Progenitor cell of endocrine pancreas (in vitro differentiated cells): ENCODE data around the gene LIPC. TPM values are rescaled to one million over a fixed set of nuclear protein-coding genes. Genes with fewer than 3 reads are reported as not detected.

Source experiments
- DNase-seq: peaks from one replicate; pipeline ENCODE4 v3.0.0; 2021; ENCODE audit warnings: low spot score; ENCODE audit not compliant: unreplicated experiment
- H3K27ac Mint-ChIP-seq: 2 replicates; pipeline ENCODE4 v1.8.0; 2021; ENCODE audit warnings: mild to moderate bottlenecking, moderate library complexity, mixed read lengths
- H3K27me3 Mint-ChIP-seq: 2 replicates; pipeline ENCODE4 v1.8.0; 2021; ENCODE audit warnings: mixed read lengths
- H3K36me3 Mint-ChIP-seq: 2 replicates; pipeline ENCODE4 v1.8.0; 2022; ENCODE audit warnings: mixed read lengths; ENCODE audit not compliant: insufficient read depth
- H3K4me1 Mint-ChIP-seq: 2 replicates; pipeline ENCODE4 v1.8.0; 2021; ENCODE audit warnings: low read depth, mixed read lengths
- H3K4me3 Mint-ChIP-seq: 2 replicates; pipeline ENCODE4 v1.8.0; 2021; ENCODE audit warnings: low read depth, mild to moderate bottlenecking, moderate library complexity, mixed read lengths
- H3K9me3 Mint-ChIP-seq: 2 replicates; pipeline ENCODE4 v1.8.0; 2021; ENCODE audit warnings: low read depth, mixed read lengths
- CTCF ChIP-seq: fragments of 200-600 bp; sonication (generic); IDR thresholded peaks from one replicate; pipeline ENCODE4 v1.5.0; 2021; ENCODE audit warnings: antibody characterized with exemption, mild to moderate bottlenecking; ENCODE audit not compliant: unreplicated experiment
- total RNA-seq: library from RNA; stranded (reverse); gene quantifications from 2 replicates; pipeline ENCODE4 v1.2.1, GENCODE V29; 2021

Gene LIPC
- total RNA-seq, 1 donor from 2014 or later: 5.9 TPM

GRCh38 chr15:58556541-58556940, 124.8 kb downstream of the LIPC start:
- H3K27me3 Mint-ChIP-seq: peaks cover 22% of the 10 kb centered on the region
- TF ChIP-seq CTCF: no peak
- no peak overlapping the region for H3K27ac Mint-ChIP-seq
- H3K36me3 Mint-ChIP-seq: no peaks in the 10 kb centered on the region
- no peak for DNase-seq
- H3K4me1 Mint-ChIP-seq: peaks cover 17% of the 10 kb centered on the region
- no peaks in the 10 kb centered on the region for H3K9me3 Mint-ChIP-seq
- H3K4me3 Mint-ChIP-seq: no peak overlapping the region

GRCh38 chr15:58558777-58559176, 127.0 kb downstream of the LIPC start:
- Mint-ChIP-seq H3K36me3 (no peaks in the 10 kb centered on the region), H3K27ac (no peak overlapping the region), H3K4me1 (peaks cover 12% of the 10 kb centered on the region), H3K4me3 (no peak overlapping the region), H3K9me3 (no peaks in the 10 kb centered on the region), H3K27me3 (peaks cover 6% of the 10 kb centered on the region)
- no peak for TF ChIP-seq CTCF
- DNase-seq: no peak

GRCh38 chr15:58559904-58560588, 128.3 kb downstream of the LIPC start:
- Mint-ChIP-seq H3K36me3 (no peaks in the 10 kb centered on the region), H3K4me3 (no peak overlapping the region), H3K9me3 (no peaks in the 10 kb centered on the region), H3K27ac (no peak overlapping the region), H3K4me1 (peaks cover 10% of the 10 kb centered on the region), H3K27me3 (peaks cover 2% of the 10 kb centered on the region)
- no peak for DNase-seq
- TF ChIP-seq CTCF: no peak

- H3K4me3 Mint-ChIP-seq: no peak overlapping the region
- no peaks in the 10 kb centered on the region for H3K9me3 Mint-ChIP-seq
- H3K27ac Mint-ChIP-seq: no peak overlapping the region
- H3K27me3 Mint-ChIP-seq: no peaks in the 10 kb centered on the region
- H3K36me3 Mint-ChIP-seq: no peaks in the 10 kb centered on the region
- peaks cover 7% of the 10 kb centered on the region for H3K4me1 Mint-ChIP-seq
- no peak for TF ChIP-seq CTCF
- DNase-seq: no peak
These were observed 129.5 kb downstream of the LIPC start for GRCh38 chr15:58561321-58561720.

- H3K36me3 Mint-ChIP-seq: no peaks in the 10 kb centered on the region
- no peak for TF ChIP-seq CTCF
- H3K9me3 Mint-ChIP-seq: no peaks in the 10 kb centered on the region
- H3K4me3 Mint-ChIP-seq: no peak overlapping the region
- no peak for DNase-seq
- peaks cover 7% of the 10 kb centered on the region for H3K4me1 Mint-ChIP-seq
- H3K27ac Mint-ChIP-seq: no peak overlapping the region
- H3K27me3 Mint-ChIP-seq: no peaks in the 10 kb centered on the region
These were observed 130.3 kb downstream of the LIPC start for GRCh38 chr15:58562135-58562534.
